ENCODE measurements around the gene SERINC5.

DNA sequence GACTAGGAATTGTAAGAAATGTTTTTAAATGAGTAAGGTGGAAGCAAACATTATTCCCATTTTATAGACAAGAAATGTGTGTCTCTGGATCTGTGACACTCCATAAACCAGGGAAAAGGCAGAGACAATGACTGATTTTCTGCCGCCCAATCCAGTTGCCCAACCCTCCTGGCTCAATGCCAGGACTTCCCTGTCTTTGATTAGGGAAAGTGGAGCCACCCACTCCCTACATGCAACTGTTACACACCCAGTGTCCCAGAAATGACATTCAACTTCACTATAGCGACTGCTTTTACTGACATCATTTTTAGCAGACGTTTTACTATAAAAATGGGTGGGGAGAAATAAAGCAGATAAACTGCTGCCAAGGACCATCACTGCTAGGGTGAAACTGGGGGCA, 141.0 kb downstream of the SERINC5 start:
- TF ChIP-seq, protein P1, sequence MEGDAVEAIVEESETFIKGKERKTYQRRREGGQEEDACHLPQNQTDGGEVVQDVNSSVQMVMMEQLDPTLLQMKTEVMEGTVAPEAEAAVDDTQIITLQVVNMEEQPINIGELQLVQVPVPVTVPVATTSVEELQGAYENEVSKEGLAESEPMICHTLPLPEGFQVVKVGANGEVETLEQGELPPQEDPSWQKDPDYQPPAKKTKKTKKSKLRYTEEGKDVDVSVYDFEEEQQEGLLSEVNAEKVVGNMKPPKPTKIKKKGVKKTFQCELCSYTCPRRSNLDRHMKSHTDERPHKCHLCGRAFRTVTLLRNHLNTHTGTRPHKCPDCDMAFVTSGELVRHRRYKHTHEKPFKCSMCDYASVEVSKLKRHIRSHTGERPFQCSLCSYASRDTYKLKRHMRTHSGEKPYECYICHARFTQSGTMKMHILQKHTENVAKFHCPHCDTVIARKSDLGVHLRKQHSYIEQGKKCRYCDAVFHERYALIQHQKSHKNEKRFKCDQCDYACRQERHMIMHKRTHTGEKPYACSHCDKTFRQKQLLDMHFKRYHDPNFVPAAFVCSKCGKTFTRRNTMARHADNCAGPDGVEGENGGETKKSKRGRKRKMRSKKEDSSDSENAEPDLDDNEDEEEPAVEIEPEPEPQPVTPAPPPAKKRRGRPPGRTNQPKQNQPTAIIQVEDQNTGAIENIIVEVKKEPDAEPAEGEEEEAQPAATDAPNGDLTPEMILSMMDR (IDR thresholded peaks at IDR 0.05; ENCODE audit: insufficient read depth, low read depth, low read length), result no peak
- TF ChIP-seq EZH2 (IDR thresholded peaks at IDR 0.05; ENCODE audit: insufficient read depth, low read length), result no peak

Data from astrocyte (in vitro differentiated cells and primary cell).